Keratinocyte (primary cell): Measurements from ENCODE around the gene HCFC1.

Source experiments
- CTCF ChIP-seq, 3 experiments: IDR thresholded peaks in 1 of 3; conservative IDR thresholded peaks in 1 of 3; optimal IDR thresholded peaks in 1 of 3; 2 replicates in 2 of 3; 3 replicates in 1 of 3; pipeline versions ENCODE3 to v1.5.1; 2011; ENCODE audit warnings: low read length in 3 of 3, mild to moderate bottlenecking in 3 of 3, moderate library complexity in 2 of 3, control low read depth in 1 of 3, inconsistent platforms in 1 of 3; ENCODE audit not compliant: insufficient read depth in 2 of 3; ENCODE audit errors: extremely low read depth in 1 of 3
- EZH2 ChIP-seq: IDR thresholded peaks from one replicate; pipeline ENCODE4 v1.6.1; 2012; ENCODE audit warnings: inconsistent platforms, mild to moderate bottlenecking, low read length, moderate library complexity

GRCh38 chrX:153933748-153934147 is 37.9 kb downstream of the HCFC1 start:
- TF ChIP-seq CTCF (optimal IDR thresholded peaks at IDR 0.05 in 1 of 3, IDR thresholded peaks at IDR 0.05 in 1 of 3, conservative IDR thresholded peaks at IDR 0.05 in 1 of 3; ENCODE audit: extremely low read depth in 1 of 3, insufficient read depth in 2 of 3, low read length in 3 of 3) (no peak), EZH2 (no peak)
